Large intestine (tissue), 3 donors: Measurements from ENCODE around the gene NDUFA8. TPM values are rescaled to one million over a fixed set of nuclear protein-coding genes. Genes with fewer than 3 reads are reported as not detected.

ENCODE experiments used
- DNase-seq, 2 donors: peaks; one replicate each; pipeline versions ENCODE4 v3.0.0 to v3.0.0-alpha.2; 2013
- H3K27ac ChIP-seq: one replicate; pipeline ENCODE4 v1.5.1; 2013; ENCODE audit warnings: low read length
- H3K27me3 ChIP-seq: 2 replicates; pipeline ENCODE4 v1.6.1; 2013; ENCODE audit warnings: low read length; ENCODE audit not compliant: control insufficient read depth, insufficient read depth
- H3K36me3 ChIP-seq: 2 replicates; pipeline ENCODE4 v1.6.1; 2013; ENCODE audit warnings: low read length; ENCODE audit not compliant: control insufficient read depth, insufficient read depth
- H3K4me1 ChIP-seq: one replicate; pipeline ENCODE4 v1.6.1; 2013; ENCODE audit warnings: low read length; ENCODE audit not compliant: control insufficient read depth, insufficient read depth
- H3K4me3 ChIP-seq: one replicate; pipeline ENCODE4 v1.5.1; 2013; ENCODE audit warnings: low read length
- H3K9me3 ChIP-seq: one replicate; pipeline ENCODE4 v1.6.1; 2013; ENCODE audit warnings: mild to moderate bottlenecking, low read depth, low read length, moderate library complexity; ENCODE audit not compliant: control insufficient read depth
- WGBS: methylation state at CpG from one replicate; pipeline ENCODE4 v1.1.5; 2013; ENCODE audit warnings: low lambda C conversion rate; ENCODE audit not compliant: insufficient coverage; 5-methylcytosine and 5-hydroxymethylcytosine counted together
- polyA plus RNA-seq: library from polyadenylated mRNA; unstranded; fragments of 120-200 nt; gene quantifications from one replicate; pipeline ENCODE4 v1.2.1, GENCODE V29; 2013

NDUFA8 gene
- polyA plus RNA-seq, 1 donor = 62.9 TPM

GRCh38 chr9:122186777-122187470, 27.3 kb upstream of the NDUFA8 start:
- Histone ChIP-seq H3K9me3 (no peaks in the 10 kb centered on the region), H3K4me3 (no peak overlapping the region)

GRCh38 chr9:122186301-122186700, 26.7 kb upstream of the NDUFA8 start:
- no CpG with 5 or more reads among the region's 5 CpGs for WGBS
- no peak overlapping the region for H3K27ac ChIP-seq
- H3K4me1 ChIP-seq = peaks cover 9% of the 10 kb centered on the region
- peak in 1 of 2 donors; percentile 33 for DNase-seq
- H3K36me3 ChIP-seq = no peaks in the 10 kb centered on the region
- H3K9me3 ChIP-seq = no peaks in the 10 kb centered on the region
- no peaks in the 10 kb centered on the region for H3K27me3 ChIP-seq
- no peak overlapping the region for H3K4me3 ChIP-seq

More at GRCh38 chr9:122186777-122187470, 27.3 kb upstream of the NDUFA8 start:
- peaks cover 5% of the 10 kb centered on the region for H3K4me1 ChIP-seq
- no peak overlapping the region for H3K27ac ChIP-seq
- H3K27me3 ChIP-seq = no peaks in the 10 kb centered on the region
- no CpG with 5 or more reads among the region's 8 CpGs for WGBS
- DNase-seq = no peak
- no peaks in the 10 kb centered on the region for H3K36me3 ChIP-seq

- no peak for DNase-seq
- Histone ChIP-seq H3K4me3 (no peak overlapping the region), H3K4me1 (peaks cover 22% of the 10 kb centered on the region), H3K36me3 (no peaks in the 10 kb centered on the region), H3K9me3 (no peaks in the 10 kb centered on the region), H3K27me3 (no peaks in the 10 kb centered on the region), H3K27ac (no peak overlapping the region)
- no CpG with 5 or more reads among the region's 1 CpG for WGBS
These were observed 25.0 kb upstream of the NDUFA8 start for GRCh38 chr9:122184551-122184950.

GRCh38 chr9:122183501-122183900, 23.9 kb upstream of the NDUFA8 start:
- H3K27ac ChIP-seq = no peak overlapping the region
- DNase-seq = no peak
- H3K4me3 ChIP-seq = no peak overlapping the region
- H3K4me1 ChIP-seq = peaks cover 32% of the 10 kb centered on the region
- no peaks in the 10 kb centered on the region for H3K9me3 ChIP-seq
- WGBS = 55% methylated on average over 2 of the region's 7 CpGs
- no peaks in the 10 kb centered on the region for H3K36me3 ChIP-seq
- no peaks in the 10 kb centered on the region for H3K27me3 ChIP-seq

GRCh38 chr9:122180633-122181032, 21.1 kb upstream of the NDUFA8 start:
- no peak overlapping the region for H3K4me3 ChIP-seq
- WGBS = no CpG with 5 or more reads among the region's 4 CpGs
- no peaks in the 10 kb centered on the region for H3K36me3 ChIP-seq
- DNase-seq = peak; percentile 78 to 89
- no peaks in the 10 kb centered on the region for H3K9me3 ChIP-seq
- no peaks in the 10 kb centered on the region for H3K27me3 ChIP-seq
- H3K4me1 ChIP-seq = peaks cover 30% of the 10 kb centered on the region
- peak overlapping the region; percentile 51 for H3K27ac ChIP-seq

GRCh38 chr9:122179690-122180074, 20.1 kb upstream of the NDUFA8 start:
- Histone ChIP-seq H3K27me3 (no peaks in the 10 kb centered on the region), H3K4me1 (peaks cover 30% of the 10 kb centered on the region), H3K36me3 (no peaks in the 10 kb centered on the region), H3K27ac (peak overlapping the region; percentile 77), H3K4me3 (no peak overlapping the region), H3K9me3 (no peaks in the 10 kb centered on the region)
- peak; percentile 66 to 77 for DNase-seq
- no CpG with 5 or more reads among the region's 2 CpGs for WGBS

GRCh38 chr9:122179054-122179689, 19.6 kb upstream of the NDUFA8 start:
- H3K9me3 ChIP-seq = no peaks in the 10 kb centered on the region
- no peak overlapping the region for H3K4me3 ChIP-seq
- H3K36me3 ChIP-seq = no peaks in the 10 kb centered on the region
- H3K27me3 ChIP-seq = no peaks in the 10 kb centered on the region
- WGBS = 40% methylated on average over 1 of the region's 5 CpGs
- H3K27ac ChIP-seq = peak overlapping the region; percentile 77
- peak; percentile 69 to 91 for DNase-seq
- H3K4me1 ChIP-seq = peaks cover 30% of the 10 kb centered on the region

- H3K36me3 ChIP-seq = no peaks in the 10 kb centered on the region
- 90% methylated on average over 2 of the region's 2 CpGs for WGBS
- no peak for DNase-seq
- H3K4me1 ChIP-seq = peaks cover 30% of the 10 kb centered on the region
- no peak overlapping the region for H3K27ac ChIP-seq
- no peaks in the 10 kb centered on the region for H3K27me3 ChIP-seq
- no peak overlapping the region for H3K4me3 ChIP-seq
- no peaks in the 10 kb centered on the region for H3K9me3 ChIP-seq
These were observed 17.3 kb upstream of the NDUFA8 start for GRCh38 chr9:122176916-122177315.

GRCh38 chr9:122173670-122174069, 14.1 kb upstream of the NDUFA8 start:
- Histone ChIP-seq H3K4me3 (no peak overlapping the region), H3K27ac (no peak overlapping the region), H3K4me1 (peaks cover 5% of the 10 kb centered on the region), H3K9me3 (no peaks in the 10 kb centered on the region), H3K36me3 (no peaks in the 10 kb centered on the region), H3K27me3 (peaks cover 7% of the 10 kb centered on the region)
- no peak for DNase-seq
- no CpG with 5 or more reads among the region's 3 CpGs for WGBS

- no peak overlapping the region for H3K27ac ChIP-seq
- no peaks in the 10 kb centered on the region for H3K36me3 ChIP-seq
- no peak for DNase-seq
- no peaks in the 10 kb centered on the region for H3K9me3 ChIP-seq
- no peaks in the 10 kb centered on the region for H3K4me1 ChIP-seq
- no peak overlapping the region for H3K4me3 ChIP-seq
- H3K27me3 ChIP-seq = peaks cover 10% of the 10 kb centered on the region
- 95% methylated on average over 2 of the region's 7 CpGs for WGBS
These were observed 12.6 kb upstream of the NDUFA8 start for GRCh38 chr9:122172131-122172530.

- WGBS = no CpG with 5 or more reads among the region's 3 CpGs
- no peaks in the 10 kb centered on the region for H3K9me3 ChIP-seq
- H3K27ac ChIP-seq = no peak overlapping the region
- H3K36me3 ChIP-seq = no peaks in the 10 kb centered on the region
- peaks cover 16% of the 10 kb centered on the region for H3K27me3 ChIP-seq
- H3K4me1 ChIP-seq = no peaks in the 10 kb centered on the region
- no peak for DNase-seq
- H3K4me3 ChIP-seq = no peak overlapping the region
These were observed 8.8 kb upstream of the NDUFA8 start for GRCh38 chr9:122168356-122168755.
